H1 (cell line): ENCODE data around the gene HOXB9.
A peak's percentile ranks its signal among the peaks of the same experiment; 100 is the strongest.

Experiments used
- BRCA1 ChIP-seq: IDR thresholded peaks from 2 replicates; pipeline ENCODE4 v1.6.1; 2012; ENCODE audit warnings: low read depth, low read length, improper control_type of control experiment
- CREB1 ChIP-seq: IDR thresholded peaks from 2 replicates; pipeline ENCODE4 v1.6.1; 2012; ENCODE audit warnings: inconsistent platforms
- CTCF ChIP-seq, 3 experiments: IDR thresholded peaks; 1 replicate in 2 of 3; 2 replicates in 1 of 3; pipeline versions ENCODE4 v1.5.1 to v1.6.1; 2011; ENCODE audit warnings: low read length in 3 of 3, mild to moderate bottlenecking in 3 of 3, inconsistent platforms in 2 of 3, low read depth in 1 of 3, moderate library complexity in 1 of 3; ENCODE audit not compliant: insufficient read depth in 1 of 3; ENCODE audit errors: control extremely low read depth in 1 of 3
- EP300 ChIP-seq, 2 experiments: IDR thresholded peaks; 1 replicate in 1 of 2; 2 replicates in 1 of 2; pipeline ENCODE4 v1.6.1; 2011 to 2012; ENCODE audit warnings: low read depth in 2 of 2, low read length in 2 of 2, mild to moderate bottlenecking in 2 of 2, borderline replicate concordance in 1 of 2, inconsistent platforms in 1 of 2, moderate library complexity in 1 of 2
- EZH2 ChIP-seq: fragments of 200-600 bp; sonication (generic); IDR thresholded peaks from 2 replicates; pipeline ENCODE4 v1.7.1; 2012; ENCODE audit warnings: low read depth, mild to moderate bottlenecking, moderate library complexity, low read length, inconsistent platforms; ENCODE audit not compliant: severe bottlenecking
- JUN ChIP-seq: IDR thresholded peaks from 2 replicates; pipeline ENCODE4 v1.6.1; 2011; ENCODE audit warnings: low read depth, mild to moderate bottlenecking, improper control_type of control experiment, low read length
- KDM4A ChIP-seq: IDR thresholded peaks from one replicate; pipeline ENCODE4 v1.7.1; 2012; ENCODE audit warnings: low read depth, mild to moderate bottlenecking, moderate library complexity, low read length, inconsistent platforms; ENCODE audit not compliant: severe bottlenecking
- MAFK ChIP-seq: IDR thresholded peaks from 2 replicates; pipeline ENCODE4 v1.6.1; 2012; ENCODE audit warnings: low read depth, mild to moderate bottlenecking, improper control_type of control experiment, low read length
- POLR2AphosphoS5 ChIP-seq: IDR thresholded peaks from 2 replicates; pipeline ENCODE4 v1.6.1; 2011; ENCODE audit warnings: low read depth, low read length
- RNF2 ChIP-seq: fragments of 200-900, 300-1000 bp; sonication (generic); IDR thresholded peaks from 2 replicates; pipeline ENCODE4 v1.7.1; 2016; ENCODE audit warnings: borderline replicate concordance, low read depth, mild to moderate bottlenecking, antibody characterized with exemption, low read length; ENCODE audit not compliant: poor library complexity, severe bottlenecking; ENCODE audit errors: missing control alignments
- SAP30 ChIP-seq: fragments of 300-600 bp; sonication (generic); IDR thresholded peaks from 2 replicates; pipeline ENCODE4 v1.7.1; 2012; ENCODE audit warnings: low read length, moderate library complexity, mild to moderate bottlenecking, inconsistent platforms; ENCODE audit not compliant: insufficient read depth, insufficient replicate concordance
- TF ChIP-seq, protein P1 (sequence below): IDR thresholded peaks from 2 replicates; pipeline ENCODE4 v1.6.1; 2011; ENCODE audit warnings: low read length, improper control_type of control experiment

- TF ChIP-seq EP300 (IDR thresholded peaks at IDR 0.05; ENCODE audit: borderline replicate concordance in 1 of 2, low read depth in 2 of 2, low read length in 2 of 2), result no peak
- no peak for TF ChIP-seq MAFK
- TF ChIP-seq, protein P1, sequence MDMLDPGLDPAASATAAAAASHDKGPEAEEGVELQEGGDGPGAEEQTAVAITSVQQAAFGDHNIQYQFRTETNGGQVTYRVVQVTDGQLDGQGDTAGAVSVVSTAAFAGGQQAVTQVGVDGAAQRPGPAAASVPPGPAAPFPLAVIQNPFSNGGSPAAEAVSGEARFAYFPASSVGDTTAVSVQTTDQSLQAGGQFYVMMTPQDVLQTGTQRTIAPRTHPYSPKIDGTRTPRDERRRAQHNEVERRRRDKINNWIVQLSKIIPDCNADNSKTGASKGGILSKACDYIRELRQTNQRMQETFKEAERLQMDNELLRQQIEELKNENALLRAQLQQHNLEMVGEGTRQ, result no peak
- no peak for TF ChIP-seq CTCF (IDR thresholded peaks at IDR 0.05; ENCODE audit: control extremely low read depth in 1 of 3, insufficient read depth in 1 of 3, low read depth in 1 of 3, low read length in 3 of 3)
- no peak for TF ChIP-seq JUN
- no peak for TF ChIP-seq SAP30
- peak; percentile 97 for TF ChIP-seq RNF2
- TF ChIP-seq KDM4A, result no peak
- TF ChIP-seq CREB1, result peak; percentile 40; the same call in 1 of the 2 replicates
- no peak for TF ChIP-seq EZH2
- TF ChIP-seq POLR2AphosphoS5, result no peak
- TF ChIP-seq BRCA1, result no peak
Measured at GRCh38 chr17:48626245-48627117, at the start of gene HOXB9.
